GM12878 (cell line): ENCODE data around the gene GMIP. TPM values are rescaled to one million over a fixed set of nuclear protein-coding genes. Genes with fewer than 3 reads are reported as not detected.

ENCODE experiments used
- ATF3 ChIP-seq: IDR thresholded peaks from 2 replicates; pipeline ENCODE4 v1.6.1; 2011; ENCODE audit warnings: low read depth, mild to moderate bottlenecking, low read length, moderate library complexity, borderline replicate concordance; ENCODE audit errors: extremely low read depth
- BMI1 ChIP-seq: fragments of 450-650 bp; IDR thresholded peaks from 2 replicates; pipeline ENCODE4 v1.6.1; 2016; ENCODE audit warnings: mild to moderate bottlenecking, moderate library complexity, borderline replicate concordance
- CBFB ChIP-seq: IDR thresholded peaks from 2 replicates; pipeline ENCODE4 v1.6.1; 2016; ENCODE audit warnings: antibody characterized with exemption, low read depth
- CBX3 ChIP-seq: fragments of 200-600 bp; sonication (generic); IDR thresholded peaks from 2 replicates; pipeline ENCODE4 v1.6.1; 2016; ENCODE audit warnings: low read depth, borderline replicate concordance
- CREB1 ChIP-seq: IDR thresholded peaks from 2 replicates; pipeline ENCODE4 v1.6.1; 2012; ENCODE audit warnings: low read depth, mild to moderate bottlenecking, inconsistent platforms
- IRF4 ChIP-seq: IDR thresholded peaks from 2 replicates; pipeline ENCODE4 v1.6.1; 2011; ENCODE audit warnings: low read depth, low read length
- JUNB ChIP-seq: IDR thresholded peaks from 2 replicates; pipeline ENCODE4 v1.6.1; 2016; ENCODE audit warnings: antibody characterized with exemption, mild to moderate bottlenecking
- MYC ChIP-seq: IDR thresholded peaks from 2 replicates; pipeline ENCODE4 v1.6.1; 2011; ENCODE audit warnings: mild to moderate bottlenecking, low read length, moderate library complexity, inconsistent platforms; ENCODE audit not compliant: insufficient read depth, insufficient replicate concordance, insufficient read length, severe bottlenecking
- NR2C2 ChIP-seq: IDR thresholded peaks from 2 replicates; pipeline ENCODE4 v1.6.1; 2011; ENCODE audit warnings: borderline replicate concordance, low read depth; ENCODE audit not compliant: control insufficient read depth, insufficient read length
- POLR2AphosphoS5 ChIP-seq: IDR thresholded peaks from 2 replicates; pipeline ENCODE4 v1.6.1; 2011; ENCODE audit warnings: mild to moderate bottlenecking, low read length, inconsistent platforms
- RCOR1 ChIP-seq: conservative IDR thresholded peaks from 2 replicates; pipeline ENCODE4 v1.6.1; 2012; ENCODE audit warnings: low read depth, low read length, improper control_type of control experiment
- SUPT20H ChIP-seq: IDR thresholded peaks from 2 replicates; pipeline ENCODE4 v1.6.1; 2011; ENCODE audit warnings: low read depth, mild to moderate bottlenecking, low read length, moderate library complexity, borderline replicate concordance; ENCODE audit not compliant: control insufficient read depth
- TARDBP ChIP-seq: IDR thresholded peaks from 2 replicates; pipeline ENCODE4 v1.6.1; 2016; ENCODE audit warnings: borderline replicate concordance
- YBX1 ChIP-seq: fragments of 450-650 bp; IDR thresholded peaks from 2 replicates; pipeline ENCODE4 v1.6.1; 2016; ENCODE audit warnings: antibody characterized with exemption
- ZBED1 ChIP-seq: IDR thresholded peaks from 2 replicates; pipeline ENCODE4 v1.6.1; 2016; ENCODE audit warnings: borderline replicate concordance
- ZNF384 ChIP-seq: IDR thresholded peaks from 2 replicates; pipeline ENCODE4 v1.6.1; 2012; ENCODE audit warnings: low read depth, mild to moderate bottlenecking, low read length, improper control_type of control experiment, borderline replicate concordance
- ZZZ3 ChIP-seq: IDR thresholded peaks from 2 replicates; pipeline ENCODE4 v1.6.1; 2011; ENCODE audit warnings: low read depth; ENCODE audit not compliant: control insufficient read depth, insufficient read length
- polyA plus RNA-seq, 11 experiments: library from polyadenylated mRNA; depleted of rRNA in 4 of 11; unstranded in 6 of 11; stranded (reverse) in 5 of 11; fragments of >200 nt; fragmentation: Nextera tagmentation in 4 of 11; fragmentation: Illumina TruSeq in 1 of 11; extraction: Ambion mirVana in 4 of 11; extraction: Trizol in 1 of 11; gene quantifications; 1 replicate in 1 of 11; 2 replicates in 10 of 11; pipeline versions ENCODE4 v1.2.1 to v1.2.3, GENCODE V29; 2011 to 2016; ENCODE audit warnings: inconsistent platforms in 2 of 11, missing spikeins in 2 of 11, low read depth in 1 of 11
- total RNA-seq, 4 experiments: library from RNA; depleted of rRNA in 3 of 4; stranded (reverse); fragments of >200 nt in 3 of 4; fragmentation: Illumina TruSeq in 1 of 4; extraction: Trizol in 1 of 4; gene quantifications; 2 replicates each; pipeline versions ENCODE4 v1.2.1 to v1.2.3, GENCODE V29; 2013 to 2021
- TF ChIP-seq, protein P1 (sequence below): IDR thresholded peaks from 2 replicates; pipeline ENCODE4 v1.6.1; 2012; ENCODE audit warnings: mild to moderate bottlenecking, low read depth, low read length
- TF ChIP-seq, protein P2 (sequence below): IDR thresholded peaks from 2 replicates; pipeline ENCODE4 v1.6.1; 2012; ENCODE audit warnings: low read depth, low read length, improper control_type of control experiment
- TF ChIP-seq, protein P3 (sequence below): fragments of 450-650 bp; IDR thresholded peaks from 2 replicates; pipeline ENCODE4 v1.6.1; 2018; ENCODE audit warnings: mild to moderate bottlenecking, low read depth, moderate library complexity; ENCODE audit not compliant: partially characterized antibody

The GMIP gene
- total and polyA plus RNA-seq, 10 of the 15 experiments (the other 5 are each of a cell fraction or from before 2014, with no cell fraction given) = 1.5 to 63.5 (median 22.3) TPM

DNA sequence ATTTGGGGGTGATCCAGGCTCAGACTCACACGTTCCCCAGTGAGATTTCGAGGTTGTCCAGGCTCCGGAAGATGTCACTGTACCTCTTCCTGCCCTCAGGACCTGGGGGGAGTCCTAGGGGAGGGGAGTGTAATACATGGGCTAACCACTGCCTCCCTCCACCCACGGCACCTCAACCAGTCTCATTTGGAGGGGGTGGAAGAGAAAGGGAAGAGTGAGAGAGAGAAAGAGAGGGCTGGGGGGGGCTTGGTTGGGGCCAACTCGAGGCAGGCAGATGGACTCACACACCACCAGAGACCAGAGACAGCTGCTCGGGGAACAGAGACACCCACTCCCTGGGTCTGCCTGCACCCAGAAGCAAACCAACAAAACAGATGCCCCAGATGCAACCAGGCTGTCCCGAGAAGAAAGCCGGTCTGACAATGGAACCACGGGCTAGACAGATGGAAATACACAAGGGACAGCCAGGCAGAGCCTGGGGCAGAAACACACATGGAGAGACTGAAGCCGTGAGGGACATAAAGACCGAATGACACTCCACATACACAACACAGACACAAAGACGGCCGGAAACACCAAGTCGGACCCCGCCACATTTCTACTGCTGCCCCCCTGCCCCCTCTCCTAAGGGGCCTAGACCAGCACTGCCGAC is 825 bp downstream of the GMIP start (continued):
- TF ChIP-seq ZZZ3 = no peak
- TF ChIP-seq MYC = no peak
- TF ChIP-seq, protein P1, sequence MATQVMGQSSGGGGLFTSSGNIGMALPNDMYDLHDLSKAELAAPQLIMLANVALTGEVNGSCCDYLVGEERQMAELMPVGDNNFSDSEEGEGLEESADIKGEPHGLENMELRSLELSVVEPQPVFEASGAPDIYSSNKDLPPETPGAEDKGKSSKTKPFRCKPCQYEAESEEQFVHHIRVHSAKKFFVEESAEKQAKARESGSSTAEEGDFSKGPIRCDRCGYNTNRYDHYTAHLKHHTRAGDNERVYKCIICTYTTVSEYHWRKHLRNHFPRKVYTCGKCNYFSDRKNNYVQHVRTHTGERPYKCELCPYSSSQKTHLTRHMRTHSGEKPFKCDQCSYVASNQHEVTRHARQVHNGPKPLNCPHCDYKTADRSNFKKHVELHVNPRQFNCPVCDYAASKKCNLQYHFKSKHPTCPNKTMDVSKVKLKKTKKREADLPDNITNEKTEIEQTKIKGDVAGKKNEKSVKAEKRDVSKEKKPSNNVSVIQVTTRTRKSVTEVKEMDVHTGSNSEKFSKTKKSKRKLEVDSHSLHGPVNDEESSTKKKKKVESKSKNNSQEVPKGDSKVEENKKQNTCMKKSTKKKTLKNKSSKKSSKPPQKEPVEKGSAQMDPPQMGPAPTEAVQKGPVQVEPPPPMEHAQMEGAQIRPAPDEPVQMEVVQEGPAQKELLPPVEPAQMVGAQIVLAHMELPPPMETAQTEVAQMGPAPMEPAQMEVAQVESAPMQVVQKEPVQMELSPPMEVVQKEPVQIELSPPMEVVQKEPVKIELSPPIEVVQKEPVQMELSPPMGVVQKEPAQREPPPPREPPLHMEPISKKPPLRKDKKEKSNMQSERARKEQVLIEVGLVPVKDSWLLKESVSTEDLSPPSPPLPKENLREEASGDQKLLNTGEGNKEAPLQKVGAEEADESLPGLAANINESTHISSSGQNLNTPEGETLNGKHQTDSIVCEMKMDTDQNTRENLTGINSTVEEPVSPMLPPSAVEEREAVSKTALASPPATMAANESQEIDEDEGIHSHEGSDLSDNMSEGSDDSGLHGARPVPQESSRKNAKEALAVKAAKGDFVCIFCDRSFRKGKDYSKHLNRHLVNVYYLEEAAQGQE = no peak
- no peak for TF ChIP-seq TARDBP
- TF ChIP-seq ZBED1 = no peak
- TF ChIP-seq JUNB = no peak
- no peak; the same call in 1 of the 2 replicates for TF ChIP-seq CREB1
- no peak for TF ChIP-seq CBX3
- TF ChIP-seq, protein P2, sequence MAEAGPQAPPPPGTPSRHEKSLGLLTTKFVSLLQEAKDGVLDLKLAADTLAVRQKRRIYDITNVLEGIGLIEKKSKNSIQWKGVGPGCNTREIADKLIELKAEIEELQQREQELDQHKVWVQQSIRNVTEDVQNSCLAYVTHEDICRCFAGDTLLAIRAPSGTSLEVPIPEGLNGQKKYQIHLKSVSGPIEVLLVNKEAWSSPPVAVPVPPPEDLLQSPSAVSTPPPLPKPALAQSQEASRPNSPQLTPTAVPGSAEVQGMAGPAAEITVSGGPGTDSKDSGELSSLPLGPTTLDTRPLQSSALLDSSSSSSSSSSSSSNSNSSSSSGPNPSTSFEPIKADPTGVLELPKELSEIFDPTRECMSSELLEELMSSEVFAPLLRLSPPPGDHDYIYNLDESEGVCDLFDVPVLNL = no peak
- no peak for TF ChIP-seq RCOR1
- TF ChIP-seq SUPT20H = no peak
- no peak for TF ChIP-seq ATF3
- TF ChIP-seq YBX1 = no peak
- no peak for TF ChIP-seq BMI1
- TF ChIP-seq IRF4 = no peak
- no peak for TF ChIP-seq CBFB
- TF ChIP-seq POLR2AphosphoS5 = no peak
- no peak for TF ChIP-seq NR2C2
- no peak for TF ChIP-seq ZNF384
- TF ChIP-seq, protein P3, sequence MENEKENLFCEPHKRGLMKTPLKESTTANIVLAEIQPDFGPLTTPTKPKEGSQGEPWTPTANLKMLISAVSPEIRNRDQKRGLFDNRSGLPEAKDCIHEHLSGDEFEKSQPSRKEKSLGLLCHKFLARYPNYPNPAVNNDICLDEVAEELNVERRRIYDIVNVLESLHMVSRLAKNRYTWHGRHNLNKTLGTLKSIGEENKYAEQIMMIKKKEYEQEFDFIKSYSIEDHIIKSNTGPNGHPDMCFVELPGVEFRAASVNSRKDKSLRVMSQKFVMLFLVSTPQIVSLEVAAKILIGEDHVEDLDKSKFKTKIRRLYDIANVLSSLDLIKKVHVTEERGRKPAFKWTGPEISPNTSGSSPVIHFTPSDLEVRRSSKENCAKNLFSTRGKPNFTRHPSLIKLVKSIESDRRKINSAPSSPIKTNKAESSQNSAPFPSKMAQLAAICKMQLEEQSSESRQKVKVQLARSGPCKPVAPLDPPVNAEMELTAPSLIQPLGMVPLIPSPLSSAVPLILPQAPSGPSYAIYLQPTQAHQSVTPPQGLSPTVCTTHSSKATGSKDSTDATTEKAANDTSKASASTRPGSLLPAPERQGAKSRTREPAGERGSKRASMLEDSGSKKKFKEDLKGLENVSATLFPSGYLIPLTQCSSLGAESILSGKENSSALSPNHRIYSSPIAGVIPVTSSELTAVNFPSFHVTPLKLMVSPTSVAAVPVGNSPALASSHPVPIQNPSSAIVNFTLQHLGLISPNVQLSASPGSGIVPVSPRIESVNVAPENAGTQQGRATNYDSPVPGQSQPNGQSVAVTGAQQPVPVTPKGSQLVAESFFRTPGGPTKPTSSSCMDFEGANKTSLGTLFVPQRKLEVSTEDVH = no peak
